Ishikawa (cell line): ENCODE data around the gene PRR5L.

Experiments used
- CEBPB ChIP-seq: IDR thresholded peaks from 2 replicates; pipeline ENCODE4 v1.6.1; 2012
- MAX ChIP-seq: IDR thresholded peaks from 2 replicates; pipeline ENCODE4 v1.6.1; 2012
- YY1 ChIP-seq: IDR thresholded peaks from 2 replicates; pipeline ENCODE4 v1.6.1; 2012; ENCODE audit warnings: low read depth
- TF ChIP-seq, protein P1 (sequence below): IDR thresholded peaks from 2 replicates; pipeline ENCODE4 v1.6.1; 2012; ENCODE audit warnings: low read depth, mild to moderate bottlenecking

DNA sequence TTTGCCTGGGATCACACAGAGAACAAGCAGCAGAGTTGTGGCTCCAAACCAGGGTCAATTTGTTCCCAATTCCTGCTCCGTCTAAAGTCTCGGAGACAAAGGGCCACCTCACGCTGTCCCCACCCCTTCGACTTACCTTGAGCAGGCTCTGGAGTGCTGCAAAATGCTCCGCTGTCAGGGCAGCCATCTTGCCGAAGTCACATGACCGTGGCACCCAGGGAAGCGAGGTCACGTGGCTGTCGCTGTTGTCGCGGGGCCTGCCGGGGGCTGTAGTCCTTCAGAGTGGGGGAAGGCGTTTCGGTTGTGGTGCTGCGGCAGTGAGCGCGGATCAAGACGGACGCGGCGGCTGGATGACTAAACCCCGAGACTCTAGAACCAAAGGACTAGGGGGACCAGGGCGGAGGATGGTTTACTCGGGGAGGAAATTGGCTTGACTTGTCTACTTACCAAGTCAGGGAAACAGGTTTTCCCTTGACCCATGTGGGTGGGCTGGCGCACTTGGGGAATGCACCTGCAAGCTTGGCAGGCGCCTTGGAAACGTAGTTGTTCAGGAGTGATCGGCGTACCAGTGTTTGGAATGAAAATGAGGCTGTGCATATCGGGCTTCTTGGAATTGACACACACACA lies 6.7 kb upstream of the PRR5L start, which contains the start of gene COMMD9:
- TF ChIP-seq YY1 (peak; percentile 99), MAX (peak; percentile 86), CEBPB (no peak)
- TF ChIP-seq, protein P1, sequence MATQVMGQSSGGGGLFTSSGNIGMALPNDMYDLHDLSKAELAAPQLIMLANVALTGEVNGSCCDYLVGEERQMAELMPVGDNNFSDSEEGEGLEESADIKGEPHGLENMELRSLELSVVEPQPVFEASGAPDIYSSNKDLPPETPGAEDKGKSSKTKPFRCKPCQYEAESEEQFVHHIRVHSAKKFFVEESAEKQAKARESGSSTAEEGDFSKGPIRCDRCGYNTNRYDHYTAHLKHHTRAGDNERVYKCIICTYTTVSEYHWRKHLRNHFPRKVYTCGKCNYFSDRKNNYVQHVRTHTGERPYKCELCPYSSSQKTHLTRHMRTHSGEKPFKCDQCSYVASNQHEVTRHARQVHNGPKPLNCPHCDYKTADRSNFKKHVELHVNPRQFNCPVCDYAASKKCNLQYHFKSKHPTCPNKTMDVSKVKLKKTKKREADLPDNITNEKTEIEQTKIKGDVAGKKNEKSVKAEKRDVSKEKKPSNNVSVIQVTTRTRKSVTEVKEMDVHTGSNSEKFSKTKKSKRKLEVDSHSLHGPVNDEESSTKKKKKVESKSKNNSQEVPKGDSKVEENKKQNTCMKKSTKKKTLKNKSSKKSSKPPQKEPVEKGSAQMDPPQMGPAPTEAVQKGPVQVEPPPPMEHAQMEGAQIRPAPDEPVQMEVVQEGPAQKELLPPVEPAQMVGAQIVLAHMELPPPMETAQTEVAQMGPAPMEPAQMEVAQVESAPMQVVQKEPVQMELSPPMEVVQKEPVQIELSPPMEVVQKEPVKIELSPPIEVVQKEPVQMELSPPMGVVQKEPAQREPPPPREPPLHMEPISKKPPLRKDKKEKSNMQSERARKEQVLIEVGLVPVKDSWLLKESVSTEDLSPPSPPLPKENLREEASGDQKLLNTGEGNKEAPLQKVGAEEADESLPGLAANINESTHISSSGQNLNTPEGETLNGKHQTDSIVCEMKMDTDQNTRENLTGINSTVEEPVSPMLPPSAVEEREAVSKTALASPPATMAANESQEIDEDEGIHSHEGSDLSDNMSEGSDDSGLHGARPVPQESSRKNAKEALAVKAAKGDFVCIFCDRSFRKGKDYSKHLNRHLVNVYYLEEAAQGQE: no peak
